Measurements from ENCODE around the gene TMEM256. TPM values are rescaled to one million over a fixed set of nuclear protein-coding genes. Genes with fewer than 3 reads are reported as not detected.

Gene TMEM256
- total and polyA plus RNA-seq, 11 donors = 51.9 to 195 (median 69.8) TPM

DNA sequence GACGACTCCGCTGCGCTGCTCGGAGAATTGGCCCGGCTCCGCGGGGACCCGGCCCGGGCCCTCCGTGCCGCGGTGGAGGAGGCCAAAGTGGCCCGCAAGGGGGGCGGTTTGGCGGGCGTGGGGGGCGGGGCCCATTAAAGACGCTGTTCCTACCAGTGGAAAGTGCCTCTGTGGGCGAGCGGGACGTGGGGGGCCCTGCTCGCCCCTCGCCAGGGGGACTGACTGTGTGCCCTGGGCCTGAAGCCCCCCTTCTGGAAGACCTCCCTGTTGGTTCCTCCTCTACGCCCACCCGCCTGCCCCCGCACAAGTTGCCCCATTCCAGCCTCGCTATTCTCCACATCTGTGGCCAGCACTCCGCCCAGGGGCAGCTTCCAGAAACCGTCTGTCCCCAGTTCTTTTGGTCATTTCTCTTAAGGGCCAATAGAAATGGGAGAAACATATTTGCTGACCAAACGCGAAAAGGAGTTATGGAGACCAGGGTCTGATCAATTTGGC, 33.5 kb upstream of the TMEM256 start:
- DNase-seq (peak in 1 of 5 donors; percentile 27), ATAC-seq (no peak)
- peak overlapping the region in 11 of 12 donors; percentile 2 to 75 (median 55) for H3K4me3 ChIP-seq
- H3K9me3 ChIP-seq = no peaks in the 10 kb centered on the region
- H3K36me3 ChIP-seq = no peaks in the 10 kb centered on the region
- H3K4me1 ChIP-seq = peaks cover 4 to 63% (median 45%) of the 10 kb centered on the region in 12 donors
- peaks cover 0 to 44% (median 8%) of the 10 kb centered on the region in 9 donors for H3K27me3 ChIP-seq
- intact Hi-C loops (cut with DNase I) = loop anchor here (1.0 to 10.0 kb wide), 17 partner anchors 35 to 250 kb away; partner anchors contain the start of genes SENP3 (in 9 of the 10), POLR2A (in 6 of the 10), TMEM95 (in 6 of the 10) and KCTD11 (in 4 of the 10)
- 26 to 56% (median 31%) methylated on average over 15 to 31 of the region's 31 CpGs for WGBS, 4 donors
- H3K27ac ChIP-seq = peak overlapping the region in 11 of 12 donors; percentile 8 to 91 (median 71)
- TF ChIP-seq POLR2A (IDR thresholded peaks at IDR 0.05) = no peak

DNA sequence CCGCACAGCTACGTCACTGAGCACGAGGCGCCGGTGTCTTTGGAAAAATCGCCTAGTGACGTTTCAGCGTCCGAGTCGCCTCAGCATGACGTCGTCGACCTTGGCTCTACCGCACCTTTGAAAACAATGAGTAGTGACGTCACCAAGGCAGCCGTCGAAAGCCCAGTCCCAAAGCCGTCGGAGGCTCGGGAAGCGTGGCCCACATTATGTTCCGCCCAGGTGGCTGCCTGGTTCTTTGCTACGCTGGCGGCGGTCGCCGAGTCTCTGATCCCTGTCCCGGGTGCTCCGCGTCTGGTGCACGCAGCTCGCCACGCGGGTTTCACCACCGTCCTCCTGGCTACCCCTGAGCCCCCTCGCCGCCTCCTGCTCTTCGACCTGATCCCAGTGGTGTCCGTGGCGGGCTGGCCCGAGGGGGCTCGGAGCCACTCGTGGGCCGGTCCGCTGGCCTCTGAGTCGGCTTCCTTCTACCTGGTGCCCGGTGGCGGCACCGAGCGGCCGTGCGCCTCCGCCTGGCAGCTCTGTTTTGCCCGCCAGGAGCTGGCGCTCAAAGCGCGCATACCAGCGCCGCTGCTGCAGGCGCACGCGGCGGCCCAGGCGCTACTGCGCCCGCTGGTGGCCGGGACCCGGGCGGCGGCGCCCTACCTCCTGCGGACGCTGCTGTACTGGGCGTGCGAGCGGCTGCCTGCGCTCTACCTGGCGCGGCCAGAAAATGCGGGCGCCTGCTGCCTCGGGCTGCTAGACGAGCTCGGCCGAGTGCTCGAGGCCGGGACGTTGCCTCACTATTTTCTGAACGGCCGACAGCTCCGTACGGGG, 32.9 kb upstream of the TMEM256 start:
- TF ChIP-seq, protein P1, sequence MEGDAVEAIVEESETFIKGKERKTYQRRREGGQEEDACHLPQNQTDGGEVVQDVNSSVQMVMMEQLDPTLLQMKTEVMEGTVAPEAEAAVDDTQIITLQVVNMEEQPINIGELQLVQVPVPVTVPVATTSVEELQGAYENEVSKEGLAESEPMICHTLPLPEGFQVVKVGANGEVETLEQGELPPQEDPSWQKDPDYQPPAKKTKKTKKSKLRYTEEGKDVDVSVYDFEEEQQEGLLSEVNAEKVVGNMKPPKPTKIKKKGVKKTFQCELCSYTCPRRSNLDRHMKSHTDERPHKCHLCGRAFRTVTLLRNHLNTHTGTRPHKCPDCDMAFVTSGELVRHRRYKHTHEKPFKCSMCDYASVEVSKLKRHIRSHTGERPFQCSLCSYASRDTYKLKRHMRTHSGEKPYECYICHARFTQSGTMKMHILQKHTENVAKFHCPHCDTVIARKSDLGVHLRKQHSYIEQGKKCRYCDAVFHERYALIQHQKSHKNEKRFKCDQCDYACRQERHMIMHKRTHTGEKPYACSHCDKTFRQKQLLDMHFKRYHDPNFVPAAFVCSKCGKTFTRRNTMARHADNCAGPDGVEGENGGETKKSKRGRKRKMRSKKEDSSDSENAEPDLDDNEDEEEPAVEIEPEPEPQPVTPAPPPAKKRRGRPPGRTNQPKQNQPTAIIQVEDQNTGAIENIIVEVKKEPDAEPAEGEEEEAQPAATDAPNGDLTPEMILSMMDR (IDR thresholded peaks at IDR 0.05) = peak; percentile 74 to 95 (median 84)
- TF ChIP-seq POLR2A (IDR thresholded peaks at IDR 0.05) = no peak
- Histone ChIP-seq H3K4me3 (peak overlapping the region in 11 of 12 donors; percentile 2 to 75 (median 55)), H3K27me3 (peaks cover 0 to 44% (median 8%) of the 10 kb centered on the region in 9 donors), H3K27ac (peak overlapping the region; percentile 8 to 91 (median 68)), H3K36me3 (no peaks in the 10 kb centered on the region), H3K9me3 (no peaks in the 10 kb centered on the region), H3K4me1 (peaks cover 4 to 63% (median 45%) of the 10 kb centered on the region in 12 donors)
- ATAC-seq (peak; percentile 30 to 82 (median 70)), DNase-seq (peak; percentile 80 to 89 (median 84))
- WGBS, 4 donors = 5 to 37% (median 7%) methylated on average over 5 to 92 of the region's 92 CpGs
- intact Hi-C loops (cut with DNase I) = loop anchor here (1.0 to 10.0 kb wide), 17 partner anchors 34 to 251 kb away; partner anchors contain the start of genes SENP3 (in 9 of the 10), POLR2A (in 6 of the 10), TMEM95 (in 6 of the 10) and KCTD11 (in 4 of the 10)

DNA sequence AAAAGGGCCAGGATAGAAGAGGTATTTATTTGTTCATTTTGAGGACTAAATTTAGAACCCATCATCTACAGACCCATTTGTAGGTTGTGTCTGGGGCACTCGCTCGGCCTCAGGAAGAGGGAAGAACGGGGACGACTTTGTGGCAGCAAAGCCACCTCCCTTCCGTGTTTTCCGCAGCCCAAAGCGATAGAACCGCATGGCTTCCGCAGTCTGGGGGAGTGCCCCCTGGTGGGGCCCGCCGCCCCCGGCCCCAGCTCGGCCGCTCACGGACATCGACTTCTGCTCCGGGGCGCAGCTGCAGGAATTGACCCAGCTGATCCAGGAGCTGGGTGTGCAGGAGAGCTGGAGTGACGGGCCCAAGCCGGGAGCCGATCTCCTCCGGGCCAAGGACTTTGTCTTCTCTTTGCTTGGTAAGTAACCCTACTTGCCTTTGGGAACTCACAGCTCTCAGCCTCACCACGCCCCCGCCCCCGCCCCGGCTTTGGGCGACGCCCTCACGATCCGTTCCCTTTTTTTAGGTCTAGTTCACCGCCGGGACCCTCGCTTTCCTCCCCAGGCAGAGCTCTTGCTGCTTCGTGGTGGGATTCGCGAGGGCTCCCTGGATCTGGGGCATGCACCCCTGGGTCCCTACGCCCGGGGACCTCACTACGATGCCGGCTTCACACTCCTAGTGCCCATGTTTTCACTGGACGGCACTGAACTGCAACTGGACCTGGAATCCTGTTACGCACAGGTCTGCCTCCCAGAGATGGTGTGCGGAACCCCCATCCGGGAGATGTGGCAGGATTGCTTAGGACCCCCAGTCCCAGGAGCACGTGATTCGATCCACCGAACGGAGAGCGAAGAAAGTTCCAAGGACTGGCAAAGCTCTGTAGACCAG, 32.0 kb upstream of the TMEM256 start:
- H3K36me3 ChIP-seq = no peaks in the 10 kb centered on the region
- H3K27me3 ChIP-seq = peaks cover 0 to 42% (median 8%) of the 10 kb centered on the region in 9 donors
- ATAC-seq = peak in 2 of 4 donors; percentile 1 to 15
- intact Hi-C loops (cut with DNase I) = loop anchor here (2.0 to 10.0 kb wide), 18 partner anchors 29 to 251 kb away; partner anchors contain the start of genes SENP3 (in 7 of the 10), POLR2A (in 6 of the 10), TMEM95 (in 6 of the 10) and KCTD11 (in 4 of the 10)
- H3K4me1 ChIP-seq = peaks cover 4 to 63% (median 45%) of the 10 kb centered on the region in 12 donors
- TF ChIP-seq POLR2A (IDR thresholded peaks at IDR 0.05) = peak in 1 of 2 donors; percentile 11
- TF ChIP-seq, protein P1 (IDR thresholded peaks at IDR 0.05) = peak in 3 of 12 donors; percentile 21 to 30 (median 26)
- 8 to 10% (median 9%) methylated on average over 42 to 49 of the region's 49 CpGs for WGBS, 4 donors
- no peaks in the 10 kb centered on the region for H3K9me3 ChIP-seq
- peak overlapping the region in 11 of 12 donors; percentile 3 to 91 (median 52) for H3K27ac ChIP-seq
- H3K4me3 ChIP-seq = peak overlapping the region; percentile 9 to 75 (median 53)
- peak in 4 of 5 donors; percentile 27 to 50 (median 46) for DNase-seq

DNA sequence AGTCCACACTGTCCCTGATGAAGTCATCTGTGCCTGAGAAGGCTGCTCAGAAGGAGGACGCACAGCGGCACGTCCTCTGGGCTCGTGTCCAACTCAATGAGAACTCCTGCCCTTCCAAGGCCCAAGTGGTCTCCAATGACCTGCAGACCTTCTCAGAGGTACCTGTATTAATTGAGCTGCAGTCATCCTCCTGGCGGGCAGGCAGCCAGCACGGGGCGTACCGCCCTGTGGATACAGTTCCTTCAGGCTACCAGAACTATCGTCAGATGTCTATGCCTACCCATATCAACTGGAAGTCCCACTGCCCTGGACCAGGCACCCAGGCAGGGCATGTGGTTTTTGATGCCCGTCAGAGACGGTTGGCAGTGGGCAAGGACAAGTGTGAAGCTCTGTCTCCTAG, 28.4 kb upstream of the TMEM256 start:
- Histone ChIP-seq H3K9me3 (no peaks in the 10 kb centered on the region), H3K4me1 (peaks cover 4 to 26% (median 19%) of the 10 kb centered on the region in 12 donors), H3K4me3 (no peak overlapping the region), H3K27me3 (peaks cover 0 to 11% (median 0%) of the 10 kb centered on the region in 9 donors), H3K27ac (no peak overlapping the region), H3K36me3 (no peaks in the 10 kb centered on the region)
- 89 to 92% (median 91%) methylated on average over 11 of the region's 11 CpGs for WGBS, 4 donors
- intact Hi-C loops (cut with DNase I) = loop anchor here in 1 of 10 donors (10.0 kb wide), 2 partner anchors 53 to 77 kb away; partner anchors contain the start of genes KCTD11, POLR2A, SLC35G6 and TMEM95
- no peak for TF ChIP-seq POLR2A (IDR thresholded peaks at IDR 0.05)
- TF ChIP-seq, protein P1 (IDR thresholded peaks at IDR 0.05) = no peak
- no peak for ATAC-seq
- DNase-seq = peak in 1 of 5 donors; percentile 17

All from heart left ventricle (tissue), 16 donors.